ENCODE data around the gene SLC1A7.

The SLC1A7 gene

DNA sequence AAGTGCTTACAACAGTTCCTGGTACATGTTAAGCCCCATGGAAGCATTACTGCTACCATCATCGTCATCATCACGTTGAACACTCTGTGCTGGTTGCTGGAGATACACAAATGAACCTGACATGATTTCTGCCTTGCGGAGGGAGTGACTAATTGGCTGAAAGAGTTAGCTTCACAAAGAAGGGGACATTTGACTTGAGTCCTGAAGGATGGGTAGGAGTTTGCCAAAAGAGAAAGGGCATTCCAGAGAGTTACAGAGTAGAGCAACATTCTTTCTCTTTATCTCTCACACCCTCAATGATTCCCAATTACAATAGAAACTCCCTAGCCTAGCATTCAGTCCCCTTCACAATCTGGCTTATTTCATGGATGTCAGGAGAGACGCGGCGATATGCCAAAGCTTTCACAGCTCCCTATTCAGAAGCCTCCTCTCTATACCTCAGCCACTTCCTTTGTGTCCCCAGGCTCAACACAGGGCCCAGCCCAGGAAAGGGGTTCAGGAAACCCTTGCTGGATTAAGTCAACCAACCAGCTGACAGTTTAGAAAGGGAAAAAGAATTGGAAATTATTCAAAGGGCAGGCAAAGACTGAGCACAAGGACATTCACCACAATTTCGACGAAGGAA lies 38.0 kb downstream of the SLC1A7 start:
- Histone ChIP-seq H3K79me2 (ENCODE audit: insufficient read depth, low read length) (no peaks in the 10 kb centered on the region), H3K9me3 (ENCODE audit: insufficient read depth, low read length) (peaks cover 22% of the 10 kb centered on the region), H3F3A (ENCODE audit: insufficient read depth) (no peaks in the 10 kb centered on the region), H3K9me2 (replicated peaks; ENCODE audit: insufficient read depth, low read length) (no peaks in the 10 kb centered on the region), H3K4me2 (ENCODE audit: low read depth, low read length, poor library complexity, severe bottlenecking) (no peak overlapping the region), H3K36me3 (ENCODE audit: low read length) (no peaks in the 10 kb centered on the region), H4K20me1 (ENCODE audit: low read depth, low read length) (no peaks in the 10 kb centered on the region), H3K27ac (ENCODE audit: low read depth, low read length) (no peak overlapping the region), H2AFZ (ENCODE audit: low read depth, low read length, severe bottlenecking) (no peak overlapping the region), H3K27me3 (ENCODE audit: low read length) (no peaks in the 10 kb centered on the region), H3K4me3 (ENCODE audit: insufficient read depth, low read length, poor library complexity, severe bottlenecking) (no peak overlapping the region), H3K9ac (ENCODE audit: low read length) (no peak overlapping the region)
- TF ChIP-seq EZH2phosphoT487 (conservative IDR thresholded peaks at IDR 0.05; ENCODE audit: low read length), result no peak
- TF ChIP-seq CTCF (IDR thresholded peaks at IDR 0.05; ENCODE audit: insufficient read depth, low read length, poor library complexity, severe bottlenecking), result no peak

DNA sequence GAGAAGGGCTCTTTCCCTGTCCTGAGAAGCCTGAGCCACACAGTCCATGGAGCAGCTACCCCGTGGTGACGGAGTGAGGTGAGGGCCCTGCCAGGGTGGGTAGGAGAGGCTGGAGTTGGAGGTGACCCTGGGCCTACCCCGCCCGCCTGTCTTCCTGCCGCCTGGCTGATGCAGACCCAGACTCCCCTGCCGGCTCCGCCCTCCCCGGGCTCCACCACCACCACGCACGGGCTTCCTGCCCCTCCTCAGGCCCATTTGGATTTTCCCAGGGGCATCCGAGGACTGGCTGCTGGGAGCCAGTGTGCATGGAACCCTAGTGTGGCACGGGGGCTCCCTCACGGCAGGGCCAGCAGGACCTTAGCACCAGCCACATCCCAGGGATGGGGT lies 47.9 kb downstream of the SLC1A7 start:
- Histone ChIP-seq H3K79me2 (ENCODE audit: insufficient read depth, low read length) (no peaks in the 10 kb centered on the region), H3K36me3 (ENCODE audit: low read length) (no peaks in the 10 kb centered on the region), H3K27me3 (ENCODE audit: low read length) (no peaks in the 10 kb centered on the region), H3F3A (ENCODE audit: insufficient read depth) (no peaks in the 10 kb centered on the region), H3K4me3 (ENCODE audit: insufficient read depth, low read length, poor library complexity, severe bottlenecking) (no peak overlapping the region), H3K4me2 (ENCODE audit: low read depth, low read length, poor library complexity, severe bottlenecking) (no peak overlapping the region), H4K20me1 (ENCODE audit: low read depth, low read length) (no peaks in the 10 kb centered on the region), H3K27ac (ENCODE audit: low read depth, low read length) (no peak overlapping the region), H3K9me3 (ENCODE audit: insufficient read depth, low read length) (peaks cover 39% of the 10 kb centered on the region; the same call in 1 of the 2 replicates), H3K9ac (ENCODE audit: low read length) (no peak overlapping the region), H2AFZ (ENCODE audit: low read depth, low read length, severe bottlenecking) (no peak overlapping the region), H3K9me2 (replicated peaks; ENCODE audit: insufficient read depth, low read length) (no peaks in the 10 kb centered on the region)
- TF ChIP-seq CTCF (IDR thresholded peaks at IDR 0.05; ENCODE audit: insufficient read depth, low read length, poor library complexity, severe bottlenecking), result no peak
- TF ChIP-seq EZH2phosphoT487 (conservative IDR thresholded peaks at IDR 0.05; ENCODE audit: low read length), result no peak

GRCh38 chr1:53093778-53094532 lies 48.5 kb downstream of the SLC1A7 start:
- H3K27ac ChIP-seq (ENCODE audit: low read depth, low read length), result no peak overlapping the region
- no peak overlapping the region for H3K9ac ChIP-seq (ENCODE audit: low read length)
- H3K4me3 ChIP-seq (ENCODE audit: insufficient read depth, low read length, poor library complexity, severe bottlenecking), result no peak overlapping the region
- H2AFZ ChIP-seq (ENCODE audit: low read depth, low read length, severe bottlenecking), result no peak overlapping the region
- no peak overlapping the region for H3K4me2 ChIP-seq (ENCODE audit: low read depth, low read length, poor library complexity, severe bottlenecking)
- H3K36me3 ChIP-seq (ENCODE audit: low read length), result no peaks in the 10 kb centered on the region
- peaks cover 33% of the 10 kb centered on the region; the same call in 1 of the 2 replicates for H3K9me3 ChIP-seq (ENCODE audit: insufficient read depth, low read length)
- H4K20me1 ChIP-seq (ENCODE audit: low read depth, low read length), result no peaks in the 10 kb centered on the region
- no peaks in the 10 kb centered on the region for H3K9me2 ChIP-seq (replicated peaks; ENCODE audit: insufficient read depth, low read length)
- H3K79me2 ChIP-seq (ENCODE audit: insufficient read depth, low read length), result no peaks in the 10 kb centered on the region
- TF ChIP-seq CTCF (IDR thresholded peaks at IDR 0.05; ENCODE audit: insufficient read depth, low read length, poor library complexity, severe bottlenecking), result no peak
- TF ChIP-seq EZH2phosphoT487 (conservative IDR thresholded peaks at IDR 0.05; ENCODE audit: low read length), result no peak
- H3F3A ChIP-seq (ENCODE audit: insufficient read depth), result no peaks in the 10 kb centered on the region
- no peaks in the 10 kb centered on the region for H3K27me3 ChIP-seq (ENCODE audit: low read length)
